NCI-H1105 treated with DMSO at 0.1 percent for 48 hours (cell line): ENCODE data around the gene ATG7.
"Not testable (repeated sequence)": the region's sequence is repeated elsewhere in the genome, so short reads cannot be mapped to it uniquely, and the experiment has no call there.

Experiments used
- DNase-seq: peaks from one replicate; lab custom pipeline; 2025; lab: John Stamatoyannopoulos, UW

Gene ATG7

DNA sequence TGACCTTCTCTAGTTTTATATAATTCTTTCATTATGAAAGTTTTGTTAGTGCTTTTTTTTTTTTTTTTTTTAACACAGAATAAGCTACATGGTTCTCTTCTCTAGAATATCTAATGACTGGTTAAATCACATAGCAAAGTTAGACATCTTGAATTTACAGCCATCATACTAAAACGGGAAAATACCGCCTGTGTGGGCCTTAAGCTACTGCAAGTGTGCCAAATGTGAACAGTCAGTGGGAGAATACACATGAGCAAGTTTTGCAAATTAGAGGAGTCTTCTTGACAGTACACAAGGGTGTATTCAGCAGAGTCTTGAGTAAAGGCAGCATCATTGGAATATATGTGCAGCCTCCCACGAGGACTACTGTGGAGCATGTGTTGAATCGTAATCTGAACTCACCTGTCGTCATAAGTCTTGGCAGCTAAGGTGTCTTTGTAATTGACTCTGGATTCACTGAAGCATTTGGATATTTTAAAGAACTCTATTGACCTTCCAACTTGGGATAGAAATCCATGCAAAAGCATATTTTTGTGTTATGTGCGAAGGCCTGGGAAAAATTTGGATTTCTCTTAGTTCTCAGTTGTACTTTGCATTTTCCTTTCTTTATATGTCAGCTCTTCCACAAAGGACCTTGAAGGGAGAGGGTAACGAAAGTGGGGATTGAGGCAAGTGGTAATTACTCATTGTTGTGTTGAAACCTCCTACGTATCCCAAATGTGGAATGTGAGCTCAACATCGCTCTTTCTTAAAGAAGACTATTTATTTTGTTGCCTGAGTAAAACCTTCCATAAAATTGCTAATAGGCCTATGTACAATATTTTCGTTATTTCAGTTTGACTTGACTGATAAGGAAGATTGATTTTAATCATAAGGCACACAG, 117.4 kb downstream of the ATG7 start:
- DNase-seq, result no peak

DNA sequence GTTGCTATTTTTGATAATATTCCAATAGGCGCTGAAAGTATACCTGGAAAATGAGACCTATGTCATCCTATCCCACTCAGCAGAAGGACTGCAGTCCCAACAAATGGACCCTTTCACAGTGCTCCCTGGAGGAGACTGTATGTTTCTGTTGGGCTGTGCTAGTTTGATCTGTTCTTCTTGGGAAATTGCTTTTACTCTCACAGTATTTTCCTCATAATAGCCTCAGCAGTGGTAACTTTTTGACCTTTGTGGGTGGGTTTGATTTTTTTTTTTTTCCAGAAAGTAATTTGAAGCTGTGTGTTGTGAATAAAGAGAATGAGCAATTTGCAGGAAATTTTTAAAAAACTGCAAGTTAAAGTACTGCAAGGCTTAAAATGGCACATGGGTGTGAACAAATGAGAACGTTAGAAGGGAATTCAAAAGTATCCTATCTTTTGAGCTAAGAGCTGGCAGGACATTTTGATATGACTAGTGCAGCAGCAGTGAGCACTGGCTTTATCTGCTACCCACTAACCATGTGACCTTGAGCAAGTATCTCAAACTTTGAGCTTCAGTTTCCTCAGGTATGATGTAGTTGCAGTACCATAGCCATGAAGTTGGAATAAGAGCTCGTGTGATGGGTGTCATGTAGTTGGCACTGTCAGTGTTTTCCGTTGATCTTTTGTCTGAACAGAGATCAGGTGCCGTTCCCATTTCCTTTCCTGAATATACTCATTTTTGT, 118.4 kb downstream of the ATG7 start:
- no peak for DNase-seq

DNA sequence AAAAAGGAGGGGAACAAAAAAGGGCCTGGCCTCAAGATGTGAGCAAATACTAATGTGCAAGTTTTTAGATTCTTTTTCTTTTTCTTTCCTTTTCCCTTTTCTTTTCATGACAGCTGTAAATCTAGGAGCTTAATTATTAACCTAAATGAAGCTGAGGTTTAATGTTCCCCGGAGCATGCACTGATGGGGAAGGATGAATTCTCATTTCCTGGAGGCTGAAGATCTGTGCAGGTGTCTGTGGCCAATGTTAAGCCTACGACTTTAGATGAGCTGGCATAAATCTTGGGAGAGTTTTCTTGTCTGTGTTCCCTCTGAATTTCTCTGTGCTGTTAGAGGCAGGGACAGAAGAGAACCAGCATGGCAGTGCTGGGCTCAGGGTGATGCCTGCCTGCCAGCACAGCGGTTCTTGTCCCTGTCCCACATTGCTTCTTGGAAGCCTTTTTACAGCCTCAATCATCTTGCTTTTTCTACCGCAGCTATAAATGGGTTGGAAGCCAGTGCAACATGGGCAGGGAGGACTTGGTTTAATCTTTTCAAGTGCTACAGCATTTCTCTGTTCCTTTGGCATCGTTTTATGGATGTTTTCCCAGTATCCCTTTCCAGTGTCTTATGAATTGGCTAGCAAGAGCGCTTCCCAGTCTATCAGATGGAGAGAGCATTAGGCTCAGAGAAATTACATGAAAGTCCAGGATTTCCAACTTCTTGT, 119.1 kb downstream of the ATG7 start:
- DNase-seq, result no peak

DNA sequence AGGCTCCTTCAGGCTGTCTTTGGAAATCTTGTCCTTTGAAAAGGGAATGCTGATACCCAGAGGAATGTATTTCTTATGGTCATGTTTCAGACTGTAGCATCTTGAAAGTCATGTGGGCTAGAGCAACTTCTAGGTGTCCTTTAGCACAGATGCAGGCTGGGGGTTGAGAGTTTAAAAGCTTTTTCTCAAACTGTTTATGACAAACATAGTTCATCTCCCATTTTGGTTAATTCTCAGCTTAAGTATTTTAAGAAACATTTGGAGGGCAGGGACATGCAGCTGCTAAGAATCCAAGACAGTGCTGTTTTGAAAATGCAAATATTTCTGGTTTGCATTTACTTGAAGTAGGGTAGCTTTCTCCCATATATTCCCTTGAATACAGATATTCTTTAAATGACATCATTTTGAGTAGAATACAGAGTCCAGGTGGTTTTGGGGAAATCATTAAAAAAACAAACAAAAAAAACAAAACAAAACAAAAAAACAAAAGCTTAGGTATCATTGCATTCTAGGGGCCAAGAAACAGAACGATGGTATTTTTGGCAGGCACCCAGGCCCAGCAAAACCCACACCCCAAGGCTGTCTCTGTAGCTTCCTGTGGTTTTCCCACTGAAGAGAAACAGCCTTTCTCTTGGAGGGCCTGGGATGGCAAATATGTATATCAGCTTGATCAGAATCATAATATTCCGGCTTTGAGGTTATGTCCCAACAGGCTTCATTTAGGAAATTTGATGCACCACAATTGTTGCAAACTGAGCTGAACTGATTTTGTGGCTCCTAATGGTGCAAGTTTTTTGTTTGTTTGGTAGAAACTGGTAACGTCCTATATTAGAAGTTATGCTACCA, 120.0 kb downstream of the ATG7 start:
- no peak for DNase-seq

DNA sequence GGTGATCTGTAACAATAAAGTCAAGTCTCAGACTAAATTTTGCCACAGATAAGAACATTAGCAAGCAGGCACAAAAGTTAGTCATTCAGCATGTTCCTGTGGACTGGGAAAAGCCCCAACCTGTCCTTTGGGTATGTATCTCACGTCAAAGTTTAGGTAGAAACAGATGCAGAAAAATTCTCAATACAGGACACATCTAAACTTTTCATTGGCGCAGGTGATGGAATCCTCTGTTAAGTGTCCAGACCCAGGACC, 120.6 kb downstream of the ATG7 start:
- no peak for DNase-seq

DNA sequence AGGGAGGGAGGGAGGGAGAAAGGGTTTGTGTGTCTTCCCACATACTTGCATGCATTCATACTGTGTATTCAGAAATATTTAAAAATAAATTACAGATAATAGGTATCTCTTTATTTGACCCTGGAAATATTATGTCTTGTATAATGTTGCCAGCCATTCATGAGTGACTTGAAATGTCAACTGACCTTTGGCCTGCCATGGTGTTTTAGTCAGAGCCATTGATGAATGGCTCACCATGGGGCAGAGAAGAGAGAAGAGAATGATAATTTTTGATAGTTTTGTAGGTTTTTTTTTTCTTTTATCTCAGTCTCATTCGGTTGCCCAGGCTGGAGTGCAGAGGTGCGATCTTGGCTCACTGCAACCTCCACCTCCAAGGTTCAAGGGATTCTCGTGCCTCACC, 121.2 kb downstream of the ATG7 start:
- DNase-seq, result no peak

DNA sequence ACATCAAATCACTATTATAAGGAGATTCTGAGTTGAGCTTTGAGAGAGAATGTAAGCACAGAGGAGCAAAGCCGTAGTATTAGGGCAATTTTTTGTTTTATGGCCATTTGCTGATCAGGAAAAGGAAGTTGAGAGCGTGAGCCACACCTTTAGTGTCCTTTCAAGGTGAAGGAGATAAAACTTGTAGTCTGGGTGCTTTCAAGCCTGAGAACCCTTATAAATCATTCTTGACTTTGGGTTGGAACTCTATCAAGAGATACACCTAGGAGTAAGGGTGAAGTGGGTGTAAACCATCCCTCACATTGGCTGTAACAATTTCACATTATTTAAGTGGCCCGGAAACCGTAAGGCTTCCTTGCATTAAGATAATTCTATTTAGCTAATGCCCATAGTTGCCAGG, 122.2 kb downstream of the ATG7 start:
- no peak for DNase-seq

DNA sequence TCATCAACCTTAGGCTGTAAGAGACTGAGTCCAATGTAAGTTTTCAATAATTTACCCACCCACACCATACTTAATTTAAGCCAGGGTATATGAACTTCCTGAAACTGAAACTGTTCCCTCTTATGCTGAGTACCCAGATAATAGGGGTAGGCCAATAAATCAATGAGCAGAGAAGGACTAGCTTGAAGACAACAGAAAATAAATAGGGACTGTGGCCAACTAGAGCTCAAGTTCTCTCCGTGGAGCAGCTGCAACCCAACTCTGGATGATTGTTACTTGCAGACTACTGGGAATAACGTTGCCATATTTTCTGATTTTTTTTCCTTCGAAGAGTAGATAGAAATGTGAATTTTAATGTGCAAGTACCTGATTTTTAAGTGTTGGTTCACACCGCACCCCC, 128.0 kb downstream of the ATG7 start:
- DNase-seq, result no peak

DNA sequence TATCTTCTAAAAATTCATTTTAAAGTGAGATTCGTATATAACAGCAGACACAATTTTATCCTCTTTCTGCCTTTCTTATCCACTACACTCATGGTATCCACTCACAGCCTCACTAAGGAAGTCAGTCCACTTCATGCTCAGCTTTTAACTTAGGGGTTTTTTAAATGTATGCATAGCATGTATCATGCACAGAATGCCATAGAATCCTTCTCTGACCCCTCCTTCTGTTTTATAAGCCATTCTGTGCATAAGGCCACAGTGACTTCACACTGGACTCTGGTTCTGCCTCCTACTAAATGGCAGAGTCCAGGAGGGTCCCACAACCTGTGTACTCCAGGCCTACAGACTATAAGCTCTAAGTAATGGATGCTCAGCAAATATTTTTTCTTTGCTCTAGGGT, 129.2 kb downstream of the ATG7 start:
- no peak for DNase-seq

DNA sequence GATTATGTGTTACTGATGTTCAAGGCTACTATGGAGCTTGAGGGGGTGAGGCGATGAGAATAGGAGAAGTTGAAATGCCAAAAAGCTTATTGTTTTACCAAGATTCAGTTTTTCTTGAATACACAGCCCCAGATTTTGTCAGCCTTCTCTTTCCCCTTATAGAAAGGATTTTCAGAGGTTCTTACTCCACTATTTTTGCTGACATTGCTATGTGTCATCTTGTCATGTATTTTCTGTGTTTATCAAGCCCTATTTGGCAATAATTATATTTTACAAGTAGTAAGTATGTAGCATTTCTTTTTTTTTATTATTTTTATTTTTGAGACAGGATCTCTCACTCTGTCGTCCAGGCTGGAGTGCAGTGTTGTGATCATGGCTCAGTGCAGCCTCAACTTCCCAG, 133.1 kb downstream of the ATG7 start:
- no peak for DNase-seq

DNA sequence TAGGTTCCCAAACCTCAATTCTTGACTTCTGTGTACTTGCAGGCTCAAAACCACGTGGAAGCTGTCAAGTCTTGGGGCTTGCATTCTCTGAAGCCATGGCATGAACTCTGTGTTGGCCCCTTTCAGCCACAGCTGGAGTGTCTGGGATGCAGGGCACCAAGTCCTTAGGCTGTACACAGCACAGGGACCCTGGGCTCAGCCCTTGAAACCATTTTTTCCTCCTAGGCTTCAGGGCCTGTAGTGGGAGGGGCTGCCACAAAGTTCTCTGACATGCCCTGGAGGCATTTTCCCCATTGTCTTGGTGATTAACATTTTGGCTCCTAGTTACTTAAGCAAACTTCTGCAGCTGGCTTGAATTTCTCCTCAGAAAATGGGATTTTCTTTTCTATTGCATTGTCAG, 135.4 kb downstream of the ATG7 start:
- DNase-seq, result no peak

DNA sequence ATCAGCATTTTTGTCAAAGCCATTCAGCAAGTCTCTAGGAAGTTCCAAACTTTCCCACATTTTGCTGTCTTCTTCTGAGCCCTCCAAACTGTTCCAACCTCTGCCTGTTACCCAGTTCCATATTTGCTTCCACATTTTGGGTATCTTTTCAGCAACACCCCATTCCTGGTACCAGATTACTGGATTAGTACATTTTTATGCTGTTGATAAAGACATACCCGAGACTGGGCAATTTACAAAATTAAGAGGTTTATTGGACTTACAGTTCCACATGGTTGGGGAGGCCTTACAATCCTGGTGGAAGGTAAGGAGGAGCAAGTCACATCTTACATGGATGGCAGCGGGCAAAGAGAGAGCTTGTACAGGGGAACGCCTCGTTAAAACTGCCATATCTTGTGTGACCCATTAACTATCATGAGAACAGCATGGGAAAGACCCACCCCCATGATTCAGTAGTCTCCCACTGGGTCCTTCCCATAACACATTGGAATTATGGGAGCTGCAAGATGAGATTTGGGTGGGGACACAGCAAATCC, 136.2 kb downstream of the ATG7 start:
- DNase-seq, result not testable (repeated sequence)

DNA sequence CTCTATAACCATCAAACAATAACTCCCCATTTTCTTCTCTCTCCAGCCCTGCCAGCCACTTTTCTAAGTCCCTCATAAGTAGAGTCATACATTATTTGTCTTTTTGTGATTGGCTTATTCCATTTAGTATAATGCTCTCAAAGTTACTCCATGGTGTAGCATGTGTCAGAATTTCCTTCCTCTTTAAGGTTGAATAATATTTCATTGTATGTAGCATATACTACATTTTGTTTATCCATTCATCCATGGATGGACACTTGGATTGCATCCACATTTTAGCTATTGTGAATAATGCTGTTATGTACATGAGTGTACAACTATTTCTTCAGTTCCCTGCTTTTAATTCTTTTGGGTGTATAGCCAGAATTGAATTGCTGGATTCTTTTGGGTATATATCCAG, 138.4 kb downstream of the ATG7 start:
- DNase-seq, result no peak

DNA sequence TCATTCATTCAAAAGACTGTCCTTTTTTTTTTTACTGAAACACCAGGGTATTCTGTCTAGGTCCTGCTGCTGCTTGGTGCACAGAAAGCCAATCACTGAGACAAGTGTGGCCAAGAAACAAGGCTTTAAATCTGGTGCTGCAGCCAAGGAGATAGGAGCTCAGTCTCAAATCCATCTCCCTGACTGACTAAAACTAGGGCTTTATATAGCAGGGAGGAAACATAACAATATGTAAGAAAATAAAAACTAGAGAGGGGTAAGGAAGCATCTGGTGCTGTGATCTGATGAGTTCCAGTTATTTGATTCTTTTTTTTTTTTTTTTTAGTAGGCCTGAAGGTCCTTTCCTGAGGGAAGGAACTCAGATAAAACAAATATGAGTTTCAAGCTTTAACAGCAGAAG, 139.8 kb downstream of the ATG7 start:
- no peak for DNase-seq

DNA sequence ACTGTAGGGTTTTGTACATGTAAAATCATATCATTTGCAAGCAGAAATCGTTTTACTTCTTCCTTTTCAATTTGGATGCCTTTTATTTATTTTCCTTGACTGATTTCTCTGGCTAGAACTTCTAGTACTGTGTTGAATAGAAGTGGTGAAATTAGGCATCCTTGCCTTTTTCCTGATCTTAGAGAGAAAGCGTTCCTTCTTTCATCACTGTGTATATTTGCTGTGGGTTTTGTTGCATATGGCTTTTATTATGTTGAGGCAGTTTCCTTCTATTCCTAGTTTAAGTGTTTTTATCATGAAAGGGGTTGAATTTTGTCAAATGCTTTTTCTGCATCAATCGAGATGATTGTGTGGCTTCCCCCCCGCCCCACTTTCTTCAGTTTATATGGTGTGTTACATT, 140.9 kb downstream of the ATG7 start:
- DNase-seq, result no peak

DNA sequence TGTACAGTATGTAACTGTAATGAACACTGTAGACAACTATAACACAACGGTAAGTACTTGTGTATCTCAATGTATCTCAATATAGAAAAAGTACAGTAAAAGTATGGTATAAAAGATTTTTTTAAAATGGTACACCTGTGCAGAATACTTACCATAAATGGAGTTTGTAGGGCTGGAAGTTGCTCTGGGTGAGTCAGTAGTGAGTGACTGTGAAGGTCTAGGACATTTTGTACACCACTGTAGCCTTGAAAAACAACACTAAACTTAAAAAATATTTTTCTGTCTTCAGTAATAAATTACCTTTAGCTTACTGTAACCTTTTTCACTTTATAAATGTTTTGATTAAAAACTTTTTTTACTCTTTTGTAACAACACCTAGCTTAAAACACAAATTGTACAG, 142.9 kb downstream of the ATG7 start:
- DNase-seq, result no peak

DNA sequence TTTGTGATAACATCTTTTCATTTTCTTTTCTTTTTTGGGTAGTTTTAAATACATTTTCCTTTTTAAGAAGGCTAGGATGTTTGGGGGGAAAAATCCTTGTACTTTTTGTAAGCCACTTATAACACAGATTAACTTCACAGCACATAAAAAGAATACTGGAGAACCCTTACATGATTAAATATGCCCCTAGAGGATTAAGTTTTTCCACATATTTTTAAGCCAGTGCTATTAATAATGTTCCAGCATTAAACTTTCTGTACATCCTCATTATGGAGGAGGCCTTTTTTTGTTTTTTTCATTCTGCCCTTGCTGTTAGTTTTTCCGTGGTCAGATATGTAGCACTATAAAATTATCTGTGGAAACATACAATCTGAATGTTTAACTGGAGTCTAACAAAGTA, 147.9 kb downstream of the ATG7 start:
- no peak for DNase-seq

DNA sequence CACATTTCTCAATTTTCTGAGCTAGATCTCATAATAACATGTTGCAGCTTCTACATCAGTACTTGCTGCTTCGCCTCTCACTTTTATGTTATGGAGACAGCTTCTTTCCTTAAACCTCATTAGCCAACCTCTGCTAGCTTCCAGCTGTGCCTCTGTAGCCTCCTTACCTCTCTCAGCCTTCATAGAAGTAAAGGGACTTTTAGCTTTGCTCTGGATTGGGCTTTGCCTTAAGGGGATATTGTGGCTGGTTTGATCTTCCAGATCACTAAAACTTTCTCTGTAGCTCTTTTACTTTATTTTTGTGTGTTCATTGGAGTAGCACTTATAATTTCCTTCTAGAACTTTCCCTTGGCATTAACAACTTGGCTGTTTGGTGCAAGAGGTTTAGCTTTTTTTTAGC, 150.1 kb downstream of the ATG7 start:
- DNase-seq, result no peak

DNA sequence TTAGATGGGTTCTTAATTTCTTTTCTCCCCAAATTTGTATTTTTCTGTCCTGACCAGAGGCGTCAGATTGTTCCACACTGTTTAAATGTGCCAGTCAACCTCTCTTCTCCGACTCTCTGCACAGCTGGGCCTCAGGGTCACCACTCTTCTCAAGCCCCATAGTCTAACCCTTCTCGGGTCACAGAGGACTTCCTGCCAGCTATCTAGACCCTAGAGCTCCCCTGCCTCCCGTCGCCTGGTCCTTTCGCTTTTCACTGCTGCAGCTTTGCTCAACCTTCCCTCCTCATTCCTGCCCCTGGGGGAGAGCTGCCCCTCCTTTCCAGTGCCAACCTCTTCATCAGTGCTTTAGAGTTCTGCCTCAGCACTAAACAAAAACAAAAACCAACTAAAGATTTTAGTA, 151.7 kb downstream of the ATG7 start:
- DNase-seq, result no peak

DNA sequence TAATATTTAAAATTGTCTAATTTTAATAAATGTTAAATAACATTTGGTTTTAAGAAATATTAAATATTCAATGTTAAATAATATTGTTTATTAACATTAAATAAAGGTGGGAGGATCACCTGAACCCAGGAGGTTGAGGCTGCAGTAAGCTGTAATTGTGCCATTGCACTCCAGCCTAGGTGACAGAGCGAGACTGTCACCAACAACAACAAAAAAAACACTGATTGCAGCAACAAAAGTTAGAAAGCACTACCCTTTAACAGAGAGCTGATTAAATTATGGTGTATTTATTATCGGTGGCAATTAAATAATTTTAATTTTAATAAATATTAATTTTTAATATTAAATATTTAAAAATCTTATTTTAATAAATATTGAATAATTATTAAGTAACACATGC, 152.1 kb downstream of the ATG7 start:
- DNase-seq, result no peak

DNA sequence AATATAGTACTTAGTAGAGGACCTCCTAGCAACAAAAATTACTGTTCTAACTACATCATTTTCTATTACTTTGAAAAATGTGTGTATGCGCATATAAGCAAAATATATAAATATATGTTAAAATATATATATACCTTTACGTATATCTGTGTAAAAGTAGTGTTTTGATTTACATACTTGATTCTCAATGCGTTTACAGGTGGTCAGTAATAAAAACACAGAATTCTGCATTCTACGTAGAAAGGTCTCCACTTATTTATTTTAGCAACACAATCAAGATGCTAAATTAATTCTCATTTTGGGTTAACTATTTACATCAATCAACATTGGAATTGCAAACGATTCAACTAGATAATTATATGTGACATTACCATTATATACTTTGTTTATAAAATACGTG, 158.0 kb downstream of the ATG7 start:
- no peak for DNase-seq

DNA sequence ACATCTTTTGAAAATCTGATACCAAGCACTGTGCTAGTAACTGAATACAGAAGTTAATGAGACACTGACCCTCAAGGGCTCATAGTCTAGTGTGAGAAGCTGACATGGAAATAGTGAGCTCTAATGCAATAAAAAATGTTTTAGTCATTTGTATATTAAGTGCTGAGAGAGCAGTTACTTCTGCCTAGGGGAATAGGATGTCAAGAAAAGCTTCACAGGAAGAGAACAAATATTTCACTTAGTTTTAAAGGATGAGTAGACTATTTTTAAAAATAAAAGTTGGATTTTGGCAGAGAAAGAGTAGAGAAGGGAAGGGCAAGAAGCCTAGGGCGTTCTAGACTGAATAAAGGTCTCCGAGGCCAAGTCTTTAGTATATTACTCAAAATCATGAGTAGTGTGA, 158.4 kb downstream of the ATG7 start:
- DNase-seq, result no peak
